ENCODE measurements around the gene TMEM120B. TPM values are rescaled to one million over a fixed set of nuclear protein-coding genes. Genes with fewer than 3 reads are reported as not detected.
A peak's percentile ranks its signal among the peaks of the same experiment; 100 is the strongest.
"Not testable (repeated sequence)": the region's sequence is repeated elsewhere in the genome, so short reads cannot be mapped to it uniquely, and the experiment has no call there.

Gene TMEM120B
- total RNA-seq, 6 donors from 2014 or later: 8.9 to 23.0 (median 14.2) TPM

DNA sequence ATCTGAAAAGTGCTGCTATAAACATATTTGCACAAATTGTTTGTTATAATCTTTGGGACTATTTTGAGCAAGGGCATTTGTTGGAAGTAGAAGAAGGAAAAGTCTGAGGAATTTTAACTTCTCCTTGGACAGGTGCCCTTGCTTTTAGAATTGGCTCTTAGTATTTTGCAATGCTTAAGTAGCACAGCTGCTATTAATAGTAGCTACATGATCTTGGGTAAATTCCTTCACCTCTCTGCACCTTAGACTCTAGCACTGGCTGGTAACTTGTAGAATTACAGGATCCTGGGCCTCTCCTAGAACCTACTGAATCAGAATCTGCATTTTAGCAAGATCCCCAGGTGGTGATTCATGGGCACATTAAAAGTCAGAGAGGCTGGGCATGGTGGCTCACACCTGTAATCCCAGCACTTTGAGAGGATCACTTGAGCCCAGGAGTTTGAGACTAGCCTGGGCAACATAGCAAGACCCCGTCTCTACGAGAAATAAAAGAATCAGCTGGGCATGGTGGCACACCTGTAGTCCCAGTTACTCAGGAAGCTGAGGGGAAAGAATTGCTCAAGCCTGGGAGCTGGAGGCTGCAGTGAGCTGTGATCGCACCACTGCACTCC, 10.8 kb upstream of the TMEM120B start:
- WGBS, 2 donors: 72 to 73% methylated on average over 3 of the region's 3 CpGs
- TF ChIP-seq POLR2AphosphoS5 (IDR thresholded peaks at IDR 0.05): peak in 1 of 2 donors; percentile 17
- peak in 1 of 4 donors; percentile 81 for TF ChIP-seq EP300 (IDR thresholded peaks at IDR 0.05)
- TF ChIP-seq, protein P1, sequence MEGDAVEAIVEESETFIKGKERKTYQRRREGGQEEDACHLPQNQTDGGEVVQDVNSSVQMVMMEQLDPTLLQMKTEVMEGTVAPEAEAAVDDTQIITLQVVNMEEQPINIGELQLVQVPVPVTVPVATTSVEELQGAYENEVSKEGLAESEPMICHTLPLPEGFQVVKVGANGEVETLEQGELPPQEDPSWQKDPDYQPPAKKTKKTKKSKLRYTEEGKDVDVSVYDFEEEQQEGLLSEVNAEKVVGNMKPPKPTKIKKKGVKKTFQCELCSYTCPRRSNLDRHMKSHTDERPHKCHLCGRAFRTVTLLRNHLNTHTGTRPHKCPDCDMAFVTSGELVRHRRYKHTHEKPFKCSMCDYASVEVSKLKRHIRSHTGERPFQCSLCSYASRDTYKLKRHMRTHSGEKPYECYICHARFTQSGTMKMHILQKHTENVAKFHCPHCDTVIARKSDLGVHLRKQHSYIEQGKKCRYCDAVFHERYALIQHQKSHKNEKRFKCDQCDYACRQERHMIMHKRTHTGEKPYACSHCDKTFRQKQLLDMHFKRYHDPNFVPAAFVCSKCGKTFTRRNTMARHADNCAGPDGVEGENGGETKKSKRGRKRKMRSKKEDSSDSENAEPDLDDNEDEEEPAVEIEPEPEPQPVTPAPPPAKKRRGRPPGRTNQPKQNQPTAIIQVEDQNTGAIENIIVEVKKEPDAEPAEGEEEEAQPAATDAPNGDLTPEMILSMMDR (IDR thresholded peaks at IDR 0.05): peak in 2 of 6 experiments; percentile 5 to 11
- TF ChIP-seq POLR2A (IDR thresholded peaks at IDR 0.05): no peak
- Histone ChIP-seq H3K27me3 (no peaks in the 10 kb centered on the region), H3K4me1 (peaks cover 0 to 20% (median 3%) of the 10 kb centered on the region in 4 donors), H3K36me3 (no peaks in the 10 kb centered on the region), H3K4me3 (no peak overlapping the region), H3K27ac (peak overlapping the region; percentile 64 to 83 (median 74)), H3K9me3 (no peaks in the 10 kb centered on the region)
- DNase-seq: peak in 1 of 2 donors; percentile 31
- peak; percentile 40 to 88 for ATAC-seq (ENCODE audit: low FRiP score in 2 of 2)

DNA sequence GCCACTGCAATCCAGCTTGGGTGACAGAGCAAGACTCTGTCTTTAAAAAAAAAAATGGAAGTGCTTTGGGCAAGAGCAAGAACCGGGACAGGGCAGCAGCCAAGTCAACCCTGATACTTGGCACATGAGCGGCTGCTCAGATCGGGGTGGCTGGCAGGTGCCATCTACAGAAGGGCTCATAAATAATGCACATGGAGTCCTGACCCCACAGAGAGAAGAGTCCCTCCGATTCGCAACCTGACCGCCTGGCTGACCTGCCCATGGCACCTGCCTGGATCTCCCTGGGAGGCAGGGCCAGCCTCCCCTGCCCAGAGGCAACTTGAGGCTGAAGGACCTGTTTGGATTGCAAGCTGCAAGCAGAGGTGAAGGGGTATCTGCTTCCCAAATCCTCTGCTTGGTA, 9.6 kb upstream of the TMEM120B start:
- DNase-seq (no peak), ATAC-seq (ENCODE audit: low FRiP score in 2 of 2) (no peak)
- Histone ChIP-seq H3K36me3 (no peaks in the 10 kb centered on the region), H3K4me3 (no peak overlapping the region), H3K9me3 (no peaks in the 10 kb centered on the region), H3K27me3 (no peaks in the 10 kb centered on the region), H3K27ac (peak overlapping the region in 3 of 4 donors; percentile 64 to 83 (median 78)), H3K4me1 (peaks cover 0 to 16% (median 0%) of the 10 kb centered on the region in 4 donors)
- TF ChIP-seq POLR2AphosphoS5 (IDR thresholded peaks at IDR 0.05) (no peak), POLR2A (IDR thresholded peaks at IDR 0.05) (no peak), EP300 (IDR thresholded peaks at IDR 0.05) (no peak)
- TF ChIP-seq, protein P1 (IDR thresholded peaks at IDR 0.05): no peak
- WGBS, 2 donors: 78 to 83% methylated on average over 6 of the region's 6 CpGs

DNA sequence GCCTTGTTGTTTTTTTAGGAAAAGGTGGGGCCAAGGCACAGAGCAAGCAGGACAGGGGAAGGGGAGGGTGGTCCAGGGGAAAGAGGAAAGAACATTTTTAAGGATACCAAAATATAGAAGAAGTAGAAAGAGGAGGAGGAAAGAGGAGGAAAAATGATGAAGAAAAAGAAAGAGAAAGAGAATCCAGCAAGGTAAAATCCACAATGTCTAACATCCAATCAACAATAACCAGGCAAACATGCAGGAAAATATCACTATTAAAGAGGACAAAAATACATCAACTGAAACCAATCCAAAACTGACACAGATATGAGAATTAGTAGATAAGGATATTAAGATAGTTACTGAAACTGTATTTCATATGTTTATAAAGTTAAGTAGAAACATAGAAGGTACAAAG, 7.0 kb upstream of the TMEM120B start:
- H3K27ac ChIP-seq: no peak overlapping the region
- H3K4me1 ChIP-seq: peaks cover 0 to 16% (median 0%) of the 10 kb centered on the region in 4 donors
- H3K36me3 ChIP-seq: no peaks in the 10 kb centered on the region
- no peak for DNase-seq
- no peaks in the 10 kb centered on the region for H3K9me3 ChIP-seq
- no peaks in the 10 kb centered on the region for H3K27me3 ChIP-seq
- TF ChIP-seq POLR2A (IDR thresholded peaks at IDR 0.05) (no peak), POLR2AphosphoS5 (IDR thresholded peaks at IDR 0.05) (no peak), EP300 (IDR thresholded peaks at IDR 0.05) (no peak)
- TF ChIP-seq, protein P1 (IDR thresholded peaks at IDR 0.05): no peak
- H3K4me3 ChIP-seq: no peak overlapping the region
- ATAC-seq (ENCODE audit: low FRiP score in 2 of 2): no peak

DNA sequence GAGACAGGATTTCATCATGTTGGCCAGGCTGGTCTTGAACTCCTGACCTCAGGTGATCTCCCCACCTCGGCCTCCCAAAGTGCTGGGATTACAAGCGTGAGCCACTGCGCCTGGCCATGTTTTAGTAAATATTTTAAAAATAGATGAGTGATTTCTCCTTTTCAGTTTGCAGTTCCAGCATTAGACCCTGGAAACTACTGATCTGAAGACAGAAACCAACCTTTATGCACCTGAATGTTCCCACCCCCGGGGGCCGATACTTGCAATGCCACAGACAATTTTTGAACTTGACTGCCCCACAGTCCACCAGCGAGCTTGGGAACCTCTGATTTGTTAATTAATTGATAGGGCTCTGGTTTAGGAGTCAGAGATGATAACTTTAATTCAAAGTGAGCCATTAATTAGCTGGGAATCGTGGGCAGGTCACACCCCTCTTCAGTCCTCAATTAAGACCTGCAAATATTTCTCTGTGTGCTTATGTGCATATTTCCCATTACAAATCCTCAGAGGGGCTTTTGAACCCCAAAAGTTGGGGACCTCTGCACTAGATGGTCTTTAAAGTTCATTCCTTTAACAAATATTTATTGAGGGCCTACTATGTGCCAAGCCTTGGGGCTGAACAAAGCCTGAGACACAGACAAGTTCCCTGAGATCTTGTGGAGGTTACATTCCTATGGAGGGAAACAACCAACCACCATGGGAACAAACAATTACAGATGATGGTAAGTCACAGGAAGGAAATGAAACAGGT, 4.1 kb upstream of the TMEM120B start:
- no peaks in the 10 kb centered on the region for H3K36me3 ChIP-seq
- ATAC-seq (ENCODE audit: low FRiP score in 2 of 2): no peak
- peaks cover 7 to 16% (median 11%) of the 10 kb centered on the region in 4 donors for H3K4me1 ChIP-seq
- no peaks in the 10 kb centered on the region for H3K27me3 ChIP-seq
- H3K4me3 ChIP-seq: no peak overlapping the region
- no peak for DNase-seq
- H3K9me3 ChIP-seq: no peaks in the 10 kb centered on the region
- H3K27ac ChIP-seq: no peak overlapping the region
- TF ChIP-seq EP300 (IDR thresholded peaks at IDR 0.05) (no peak), POLR2AphosphoS5 (IDR thresholded peaks at IDR 0.05) (no peak), POLR2A (IDR thresholded peaks at IDR 0.05) (no peak)
- TF ChIP-seq, protein P1 (IDR thresholded peaks at IDR 0.05): no peak
- 69 to 73% methylated on average over 7 of the region's 7 CpGs for WGBS, 2 donors

DNA sequence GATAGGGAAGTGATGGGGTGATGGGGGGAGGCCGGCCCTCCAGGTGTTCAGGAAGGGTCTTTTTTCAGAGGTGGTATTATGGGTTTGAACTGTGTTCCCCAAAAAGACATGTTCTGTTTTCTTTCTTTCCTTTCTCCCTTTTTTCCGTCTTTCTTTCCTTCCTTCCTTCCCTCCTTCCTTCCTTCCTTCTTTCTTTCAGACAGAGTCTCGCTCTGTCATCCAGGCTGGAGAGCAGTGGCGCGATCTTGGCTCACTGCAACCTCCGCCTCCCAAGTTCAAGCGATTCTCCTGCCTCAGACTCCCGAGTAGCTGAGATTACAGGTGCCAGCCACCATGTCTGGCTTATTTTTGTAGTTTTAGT, 3.5 kb upstream of the TMEM120B start:
- Histone ChIP-seq H3K27ac (peak overlapping the region in 1 of 4 donors; percentile 49), H3K4me1 (peaks cover 12 to 22% (median 14%) of the 10 kb centered on the region in 4 donors)
- H3K9me3 ChIP-seq; DNase-seq; H3K36me3 ChIP-seq; ATAC-seq (ENCODE audit: low FRiP score in 2 of 2); H3K4me3 ChIP-seq; H3K27me3 ChIP-seq: not testable (repeated sequence)
- 81 to 88% methylated on average over 7 to 8 of the region's 8 CpGs for WGBS, 2 donors

All from upper lobe of left lung (tissue), 6 donors.